Natural killer cell (primary cell): ENCODE measurements around the gene PPHLN1. TPM values are rescaled to one million over a fixed set of nuclear protein-coding genes. Genes with fewer than 3 reads are reported as not detected.

Experiments used
- ATAC-seq, 3 donors: fragments of 150-1000 bp in 2 of 3; fragments of 200-7000 bp in 1 of 3; cut with Tn5 transposase; 1 replicate in 1 of 3; 2 replicates in 2 of 3; pipeline ENCODE4 v1.10.0; 2021; ENCODE audit warnings: mild to moderate bottlenecking in 2 of 3, moderate library complexity in 2 of 3
- DNase-seq, 2 donors: peaks; one replicate each; pipeline versions ENCODE4 v3.0.0 to v3.0.0-alpha.2; 2013 to 2021; ENCODE audit warnings: mixed read lengths in 1 of 2
- H3K27ac ChIP-seq: one replicate; pipeline ENCODE4 v1.5.1; 2013; ENCODE audit warnings: mild to moderate bottlenecking, low read length
- H3K27me3 ChIP-seq: one replicate; pipeline ENCODE4 v1.6.1; 2013; ENCODE audit warnings: low read length; ENCODE audit not compliant: control insufficient read depth, insufficient read depth
- H3K36me3 ChIP-seq: one replicate; pipeline ENCODE4 v1.6.1; 2013; ENCODE audit warnings: low read length; ENCODE audit not compliant: control insufficient read depth, insufficient read depth
- H3K4me1 ChIP-seq: one replicate; pipeline ENCODE4 v1.6.1; 2013; ENCODE audit warnings: low read length; ENCODE audit not compliant: control insufficient read depth, insufficient read depth
- H3K4me3 ChIP-seq: one replicate; pipeline ENCODE4 v1.5.1; 2013; ENCODE audit warnings: low read length
- H3K9me3 ChIP-seq: one replicate; pipeline ENCODE4 v1.6.1; 2013; ENCODE audit warnings: low read length; ENCODE audit not compliant: control insufficient read depth, insufficient read depth
- H3K27ac Mint-ChIP-seq, 2 donors: one replicate each; pipeline ENCODE4 v1.8.0; 2022; ENCODE audit warnings: mild to moderate bottlenecking in 2 of 2, mixed read lengths in 2 of 2, moderate library complexity in 1 of 2
- H3K27me3 Mint-ChIP-seq, 2 donors: one replicate each; pipeline ENCODE4 v1.8.0; 2022; ENCODE audit warnings: low read depth in 2 of 2, mixed read lengths in 2 of 2
- H3K36me3 Mint-ChIP-seq: one replicate; pipeline ENCODE4 v1.8.0; 2022; ENCODE audit warnings: mixed read lengths
- H3K4me1 Mint-ChIP-seq, 2 donors: one replicate each; pipeline ENCODE4 v1.8.0; 2022; ENCODE audit warnings: mixed read lengths in 2 of 2
- H3K4me3 Mint-ChIP-seq: one replicate; pipeline ENCODE4 v1.8.0; 2022; ENCODE audit warnings: mild to moderate bottlenecking, moderate library complexity, mixed read lengths
- H3K9me3 Mint-ChIP-seq, 2 donors: one replicate each; pipeline ENCODE4 v1.8.0; 2022; ENCODE audit warnings: mixed read lengths in 2 of 2
- WGBS: methylation state at CpG from one replicate; pipeline ENCODE4 v1.1.7; 2013; ENCODE audit warnings: missing lambda C conversion rate; ENCODE audit not compliant: insufficient coverage; 5-methylcytosine and 5-hydroxymethylcytosine counted together
- intact Hi-C: fragments of 100-400 bp; cut with micrococcal nuclease; formaldehyde crosslinking; loops from one replicate; pipeline ENCODE4 v1.14.2; 2022
- total RNA-seq, 4 donors: library from RNA; stranded (reverse); fragments of 120-200 nt in 1 of 4; gene quantifications; one replicate each; pipeline versions ENCODE4 v1.2.3 to v1.2.4, GENCODE V29; 2013 to 2022
- TF ChIP-seq, protein P1 (sequence below): fragments of 200-600 bp; IDR thresholded peaks from one replicate; pipeline ENCODE4 v1.8.0; 2022; ENCODE audit warnings: antibody characterized with exemption

PPHLN1 gene
- total RNA-seq, 3 donors from 2014 or later (not counting 1 experiment from before 2014, with no cell fraction given): 98.2 to 101 (median 101) TPM

DNA sequence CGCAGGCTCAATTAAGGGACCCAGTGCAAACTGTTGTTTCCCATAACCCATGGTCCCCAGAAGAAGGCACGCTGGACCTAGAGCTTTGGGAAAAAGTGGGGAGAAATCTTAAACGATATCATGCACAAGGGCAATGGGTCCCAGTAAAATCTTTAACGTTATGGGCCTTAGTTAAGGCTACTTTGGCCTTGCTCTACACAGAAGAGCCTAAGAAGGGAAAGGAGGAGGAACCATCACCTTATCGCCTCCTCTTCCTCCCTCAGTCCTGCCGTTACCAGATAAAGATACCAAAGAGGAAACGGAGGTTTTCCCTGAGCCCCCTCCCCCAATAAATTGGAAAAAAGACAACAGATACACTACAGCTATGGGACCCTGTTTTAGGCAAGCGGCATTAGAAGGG is 116.9 kb downstream of the PPHLN1 start:
- WGBS: over 99% methylated on average over 8 of the region's 8 CpGs
- ATAC-seq: no peak
- no peaks in the 10 kb centered on the region for H3K9me3 Mint-ChIP-seq
- H3K27me3 Mint-ChIP-seq: no peaks in the 10 kb centered on the region
- no peak overlapping the region for H3K27ac Mint-ChIP-seq
- peaks cover 0 to 4% of the 10 kb centered on the region in 2 donors for H3K4me1 Mint-ChIP-seq
- H3K4me3 Mint-ChIP-seq: no peak overlapping the region
- Histone ChIP-seq H3K4me1 (no peaks in the 10 kb centered on the region), H3K36me3 (peaks cover 41% of the 10 kb centered on the region), H3K27me3 (no peaks in the 10 kb centered on the region), H3K27ac (no peak overlapping the region), H3K9me3 (peaks cover 3% of the 10 kb centered on the region), H3K4me3 (no peak overlapping the region)
- TF ChIP-seq, protein P1, sequence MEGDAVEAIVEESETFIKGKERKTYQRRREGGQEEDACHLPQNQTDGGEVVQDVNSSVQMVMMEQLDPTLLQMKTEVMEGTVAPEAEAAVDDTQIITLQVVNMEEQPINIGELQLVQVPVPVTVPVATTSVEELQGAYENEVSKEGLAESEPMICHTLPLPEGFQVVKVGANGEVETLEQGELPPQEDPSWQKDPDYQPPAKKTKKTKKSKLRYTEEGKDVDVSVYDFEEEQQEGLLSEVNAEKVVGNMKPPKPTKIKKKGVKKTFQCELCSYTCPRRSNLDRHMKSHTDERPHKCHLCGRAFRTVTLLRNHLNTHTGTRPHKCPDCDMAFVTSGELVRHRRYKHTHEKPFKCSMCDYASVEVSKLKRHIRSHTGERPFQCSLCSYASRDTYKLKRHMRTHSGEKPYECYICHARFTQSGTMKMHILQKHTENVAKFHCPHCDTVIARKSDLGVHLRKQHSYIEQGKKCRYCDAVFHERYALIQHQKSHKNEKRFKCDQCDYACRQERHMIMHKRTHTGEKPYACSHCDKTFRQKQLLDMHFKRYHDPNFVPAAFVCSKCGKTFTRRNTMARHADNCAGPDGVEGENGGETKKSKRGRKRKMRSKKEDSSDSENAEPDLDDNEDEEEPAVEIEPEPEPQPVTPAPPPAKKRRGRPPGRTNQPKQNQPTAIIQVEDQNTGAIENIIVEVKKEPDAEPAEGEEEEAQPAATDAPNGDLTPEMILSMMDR: no peak
- peaks cover 16% of the 10 kb centered on the region for H3K36me3 Mint-ChIP-seq
- no peak for DNase-seq
- intact Hi-C loops: no loop called here

DNA sequence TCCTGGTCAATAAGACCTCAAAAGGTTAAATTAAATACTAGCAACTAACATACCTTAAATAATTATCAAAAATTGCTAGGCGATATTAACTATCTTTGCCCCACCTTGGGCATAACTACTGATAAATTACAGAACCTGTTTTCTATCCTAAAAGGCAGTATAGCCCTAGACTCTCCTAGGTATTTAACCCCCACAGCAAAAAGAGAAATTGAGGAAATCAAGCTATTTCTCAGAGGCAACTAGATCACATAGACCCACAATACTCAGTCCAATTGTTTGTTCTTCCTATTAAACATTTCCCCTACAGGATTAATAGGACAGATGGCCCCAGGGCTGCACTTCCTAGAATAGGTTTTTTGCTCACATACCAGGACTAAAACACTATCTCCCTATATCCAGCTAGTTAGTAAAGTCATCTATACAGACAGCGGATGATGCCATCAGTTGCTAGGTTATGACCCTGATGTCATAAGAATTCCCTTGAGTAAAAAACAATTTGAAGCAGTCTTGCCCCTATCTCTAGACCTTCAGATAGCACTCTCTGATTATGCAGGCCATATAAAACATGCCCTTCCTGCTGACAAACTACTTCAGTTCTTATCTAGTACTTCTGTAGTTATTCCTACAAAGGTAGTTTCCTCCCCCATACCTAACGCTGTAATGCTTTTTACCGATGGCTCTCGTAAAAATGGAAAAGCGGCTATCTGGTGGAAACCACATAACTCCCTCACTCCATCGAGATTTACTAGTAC is 118.4 kb downstream of the PPHLN1 start:
- DNase-seq: no peak
- Mint-ChIP-seq H3K4me1 (peaks cover 0 to 4% of the 10 kb centered on the region in 2 donors), H3K27me3 (no peaks in the 10 kb centered on the region), H3K4me3 (no peak overlapping the region), H3K36me3 (peaks cover 20% of the 10 kb centered on the region), H3K27ac (no peak overlapping the region), H3K9me3 (no peaks in the 10 kb centered on the region)
- no peak overlapping the region for H3K27ac ChIP-seq
- H3K36me3 ChIP-seq: peaks cover 41% of the 10 kb centered on the region
- no peaks in the 10 kb centered on the region for H3K27me3 ChIP-seq
- ATAC-seq: no peak
- H3K4me3 ChIP-seq: no peak overlapping the region
- 98% methylated on average over 7 of the region's 7 CpGs for WGBS
- no peaks in the 10 kb centered on the region for H3K4me1 ChIP-seq
- TF ChIP-seq, protein P1: no peak
- peaks cover 3% of the 10 kb centered on the region for H3K9me3 ChIP-seq
- intact Hi-C loops: no loop called here

DNA sequence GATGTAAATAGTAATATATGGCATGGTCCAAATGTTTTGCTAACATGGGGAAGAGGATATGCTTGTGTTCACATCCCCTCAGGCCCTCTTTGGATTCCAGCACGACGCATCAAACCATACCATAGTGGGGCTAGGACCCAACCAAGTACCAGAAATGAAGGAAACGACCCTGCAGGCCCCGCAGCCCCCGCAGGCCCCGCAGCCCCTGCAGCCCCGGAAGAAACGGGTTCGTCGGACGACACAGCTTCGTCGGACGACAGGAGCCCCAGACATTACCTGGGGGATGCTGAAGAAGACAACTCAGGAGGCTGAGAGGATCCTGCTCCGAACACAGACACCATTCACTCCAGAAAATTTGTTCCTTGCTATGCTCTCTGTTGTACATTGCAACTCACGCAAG is 119.9 kb downstream of the PPHLN1 start:
- Histone ChIP-seq H3K36me3 (peaks cover 39% of the 10 kb centered on the region), H3K9me3 (peaks cover 3% of the 10 kb centered on the region), H3K4me1 (no peaks in the 10 kb centered on the region), H3K27me3 (no peaks in the 10 kb centered on the region), H3K4me3 (no peak overlapping the region), H3K27ac (no peak overlapping the region)
- no peaks in the 10 kb centered on the region for H3K9me3 Mint-ChIP-seq
- H3K36me3 Mint-ChIP-seq: peaks cover 20% of the 10 kb centered on the region
- no peak for ATAC-seq
- TF ChIP-seq, protein P1: no peak
- H3K4me1 Mint-ChIP-seq: peaks cover 0 to 4% of the 10 kb centered on the region in 2 donors
- DNase-seq: no peak
- H3K4me3 Mint-ChIP-seq: no peak overlapping the region
- no peaks in the 10 kb centered on the region for H3K27me3 Mint-ChIP-seq
- intact Hi-C loops: no loop called here
- H3K27ac Mint-ChIP-seq: peak overlapping the region in 1 of 2 donors; percentile 54
- 98% methylated on average over 16 of the region's 16 CpGs for WGBS

DNA sequence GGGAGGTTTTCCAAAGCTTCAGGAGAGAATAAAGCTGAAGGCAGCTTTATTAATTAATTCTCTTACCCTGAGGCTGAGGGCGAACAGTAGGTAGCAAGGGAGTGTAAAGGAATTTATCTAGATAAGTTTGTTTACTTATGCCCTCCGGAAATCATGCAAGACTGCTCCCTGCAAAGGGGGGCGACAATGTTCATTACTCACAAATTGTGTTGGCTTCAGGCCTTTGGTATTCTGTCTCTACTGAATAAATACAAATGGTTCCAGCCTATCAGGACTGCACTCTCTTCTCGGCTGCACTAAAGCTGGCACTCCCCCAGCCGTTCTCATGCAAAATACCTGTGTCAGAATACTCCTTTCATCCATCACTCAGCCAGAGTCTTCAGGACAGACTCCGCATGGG is 120.8 kb downstream of the PPHLN1 start:
- 93% methylated on average over 5 of the region's 6 CpGs for WGBS
- H3K4me3 ChIP-seq: no peak overlapping the region
- H3K27ac ChIP-seq: no peak overlapping the region
- peaks cover 31% of the 10 kb centered on the region for H3K36me3 ChIP-seq
- H3K9me3 ChIP-seq: peaks cover 3% of the 10 kb centered on the region
- DNase-seq: no peak
- H3K4me3 Mint-ChIP-seq: no peak overlapping the region
- intact Hi-C loops: no loop called here
- no peaks in the 10 kb centered on the region for H3K4me1 Mint-ChIP-seq
- TF ChIP-seq, protein P1: no peak
- no peaks in the 10 kb centered on the region for H3K4me1 ChIP-seq
- H3K9me3 Mint-ChIP-seq: no peaks in the 10 kb centered on the region
- H3K27me3 ChIP-seq: no peaks in the 10 kb centered on the region
- H3K36me3 Mint-ChIP-seq: peaks cover 20% of the 10 kb centered on the region
- ATAC-seq: no peak
- no peak overlapping the region for H3K27ac Mint-ChIP-seq
- H3K27me3 Mint-ChIP-seq: no peaks in the 10 kb centered on the region
